ENCODE data around the gene DUT. TPM values are rescaled to one million over a fixed set of nuclear protein-coding genes. Genes with fewer than 3 reads are reported as not detected.

The DUT gene
- 100 to 1,000 TPM in 7 of 12 donors, 10 to 100 TPM in 4, not detected in 1; 82.8 to 158 (median 110) TPM for polyA plus RNA-seq (ENCODE audit: insufficient read length in 12 of 12)
- long read RNA-seq, donor 1, transcript DUT-202 (6 exons, 1,935 nt) = major isoform, 37 of 106 reads
- long read RNA-seq, donor 1, transcript DUT-209 (3 exons, 340 nt) = minor isoform, 10 of 106 reads
- long read RNA-seq, donor 1, transcript DUT-205 (7 exons, 769 nt) = minor isoform, 21 of 106 reads
- long read RNA-seq, donor 1, transcript DUT-201 (7 exons, 2,147 nt) = minor isoform, 27 of 106 reads
- long read RNA-seq, donor 1, partial matches to known transcripts = 6 of 106 reads
- long read RNA-seq, donor 1, other reads (novel, unspliced or antisense) = 0 of 106 reads
- long read RNA-seq, donor 2, transcript DUT-202 (6 exons, 1,935 nt) = minor isoform, 26 of 89 reads
- long read RNA-seq, donor 2, transcript DUT-205 (7 exons, 769 nt) = minor isoform, 19 of 89 reads
- long read RNA-seq, donor 2, transcript DUT-201 (7 exons, 2,147 nt) = major isoform, 32 of 89 reads
- long read RNA-seq, donor 2, transcript DUT-209 (3 exons, 340 nt) = minor isoform, 5 of 89 reads
- long read RNA-seq, donor 2, partial matches to known transcripts = 0 of 89 reads
- long read RNA-seq, donor 2, other reads (novel, unspliced or antisense) = 5 of 89 reads
- long read RNA-seq, donor 3, transcript DUT-201 (7 exons, 2,147 nt) = major isoform, 14 of 31 reads
- long read RNA-seq, donor 3, transcript DUT-202 (6 exons, 1,935 nt) = minor isoform, 12 of 31 reads
- long read RNA-seq, donor 3, partial matches to known transcripts = 0 of 31 reads
- long read RNA-seq, donor 3, other reads (novel, unspliced or antisense) = 0 of 31 reads
- long read RNA-seq, donor 4, transcript DUT-201 (7 exons, 2,147 nt) = minor isoform, 9 of 26 reads
- long read RNA-seq, donor 4, transcript DUT-202 (6 exons, 1,935 nt) = major isoform, 10 of 26 reads
- long read RNA-seq, donor 4, partial matches to known transcripts = 0 of 26 reads
- long read RNA-seq, donor 4, other reads (novel, unspliced or antisense) = 0 of 26 reads
- long read RNA-seq, donor 5, transcript DUT-202 (6 exons, 1,935 nt) = minor isoform, 22 of 104 reads
- long read RNA-seq, donor 5, transcript DUT-205 (7 exons, 769 nt) = minor isoform, 14 of 104 reads
- long read RNA-seq, donor 5, transcript DUT-201 (7 exons, 2,147 nt) = major isoform, 54 of 104 reads
- long read RNA-seq, donor 5, partial matches to known transcripts = 0 of 104 reads
- long read RNA-seq, donor 5, other reads (novel, unspliced or antisense) = 8 of 104 reads
- long read RNA-seq, donor 6, transcript DUT-205 (7 exons, 769 nt) = minor isoform, 5 of 32 reads
- long read RNA-seq, donor 6, transcript DUT-201 (7 exons, 2,147 nt) = major isoform, 14 of 32 reads
- long read RNA-seq, donor 6, transcript DUT-202 (6 exons, 1,935 nt) = minor isoform, 7 of 32 reads
- long read RNA-seq, donor 6, partial matches to known transcripts = 0 of 32 reads
- long read RNA-seq, donor 6, other reads (novel, unspliced or antisense) = 0 of 32 reads
- long read RNA-seq, donor 7, transcript DUT-201 (7 exons, 2,147 nt) = major isoform, 20 of 43 reads
- long read RNA-seq, donor 7, transcript DUT-202 (6 exons, 1,935 nt) = minor isoform, 11 of 43 reads
- long read RNA-seq, donor 7, transcript DUT-205 (7 exons, 769 nt) = minor isoform, 11 of 43 reads
- long read RNA-seq, donor 7, partial matches to known transcripts = 0 of 43 reads
- long read RNA-seq, donor 7, other reads (novel, unspliced or antisense) = 0 of 43 reads
- long read RNA-seq, donor 8, transcript DUT-201 (7 exons, 2,147 nt) = major isoform, 35 of 73 reads
- long read RNA-seq, donor 8, transcript DUT-205 (7 exons, 769 nt) = minor isoform, 23 of 73 reads
- long read RNA-seq, donor 8, transcript DUT-202 (6 exons, 1,935 nt) = minor isoform, 11 of 73 reads
- long read RNA-seq, donor 8, partial matches to known transcripts = 0 of 73 reads
- long read RNA-seq, donor 8, other reads (novel, unspliced or antisense) = 0 of 73 reads
- long read RNA-seq, donor 9, transcript DUT-201 (7 exons, 2,147 nt) = minor isoform, 18 of 58 reads
- long read RNA-seq, donor 9, transcript DUT-202 (6 exons, 1,935 nt) = major isoform, 26 of 58 reads
- long read RNA-seq, donor 9, transcript DUT-205 (7 exons, 769 nt) = minor isoform, 10 of 58 reads
- long read RNA-seq, donor 9, partial matches to known transcripts = 0 of 58 reads
- long read RNA-seq, donor 9, other reads (novel, unspliced or antisense) = 0 of 58 reads
- long read RNA-seq, donor 10, transcript DUT-202 (6 exons, 1,935 nt) = minor isoform, 12 of 67 reads
- long read RNA-seq, donor 10, transcript DUT-205 (7 exons, 769 nt) = minor isoform, 19 of 67 reads
- long read RNA-seq, donor 10, transcript DUT-201 (7 exons, 2,147 nt) = major isoform, 31 of 67 reads
- long read RNA-seq, donor 10, partial matches to known transcripts = 0 of 67 reads
- long read RNA-seq, donor 10, other reads (novel, unspliced or antisense) = 0 of 67 reads
- long read RNA-seq, donor 11, transcript DUT-205 (7 exons, 769 nt) = minor isoform, 13 of 74 reads
- long read RNA-seq, donor 11, transcript DUT-202 (6 exons, 1,935 nt) = major isoform, 35 of 74 reads
- long read RNA-seq, donor 11, transcript DUT-201 (7 exons, 2,147 nt) = minor isoform, 21 of 74 reads
- long read RNA-seq, donor 11, transcript DUT-209 (3 exons, 340 nt) = minor isoform, 5 of 74 reads
- long read RNA-seq, donor 11, partial matches to known transcripts = 0 of 74 reads
- long read RNA-seq, donor 11, other reads (novel, unspliced or antisense) = 0 of 74 reads

- peak; percentile 91 for DNase-seq
Observed at GRCh38 chr15:48330855-48331795, at the start of gene DUT. DUT (plus strand) TSS chr15:48331429; CDS start chr15:48331516, 87 bp downstream.

GRCh38 chr15:48281674-48282073 lies 49.6 kb upstream of the DUT start:
- DNase-seq = no peak

GRCh38 chr15:48282216-48282615 lies 49.0 kb upstream of the DUT start:
- DNase-seq = peak; percentile 27

GRCh38 chr15:48283396-48284145 lies 47.7 kb upstream of the DUT start:
- no peak for DNase-seq

GRCh38 chr15:48285329-48286214 lies 45.7 kb upstream of the DUT start:
- DNase-seq = peak; percentile 93

GRCh38 chr15:48289628-48290027 lies 41.6 kb upstream of the DUT start:
- no peak for DNase-seq

GRCh38 chr15:48292458-48292857 lies 38.8 kb upstream of the DUT start:
- no peak for DNase-seq

GRCh38 chr15:48297668-48298067 lies 33.6 kb upstream of the DUT start:
- no peak for DNase-seq

GRCh38 chr15:48298914-48299313 lies 32.3 kb upstream of the DUT start:
- no peak for DNase-seq

- no peak for DNase-seq
Observed at GRCh38 chr15:48300038-48300437, 31.2 kb upstream of the DUT start.

GRCh38 chr15:48304398-48304797 lies 26.8 kb upstream of the DUT start:
- DNase-seq = no peak

- DNase-seq = no peak
Observed at GRCh38 chr15:48306639-48307038, 24.6 kb upstream of the DUT start.

GRCh38 chr15:48307586-48307985 lies 23.6 kb upstream of the DUT start:
- DNase-seq = no peak

- DNase-seq = no peak
Observed at GRCh38 chr15:48309740-48310139, 21.5 kb upstream of the DUT start.

- no peak for DNase-seq
Observed at GRCh38 chr15:48313216-48313615, 18.0 kb upstream of the DUT start.

- DNase-seq = no peak
Observed at GRCh38 chr15:48315041-48315440, 16.2 kb upstream of the DUT start.
